Measurements from ENCODE around the gene PNPLA3.
"Not testable (repeated sequence)": the region's sequence is repeated elsewhere in the genome, so short reads cannot be mapped to it uniquely, and the experiment has no call there.

PNPLA3 gene

DNA sequence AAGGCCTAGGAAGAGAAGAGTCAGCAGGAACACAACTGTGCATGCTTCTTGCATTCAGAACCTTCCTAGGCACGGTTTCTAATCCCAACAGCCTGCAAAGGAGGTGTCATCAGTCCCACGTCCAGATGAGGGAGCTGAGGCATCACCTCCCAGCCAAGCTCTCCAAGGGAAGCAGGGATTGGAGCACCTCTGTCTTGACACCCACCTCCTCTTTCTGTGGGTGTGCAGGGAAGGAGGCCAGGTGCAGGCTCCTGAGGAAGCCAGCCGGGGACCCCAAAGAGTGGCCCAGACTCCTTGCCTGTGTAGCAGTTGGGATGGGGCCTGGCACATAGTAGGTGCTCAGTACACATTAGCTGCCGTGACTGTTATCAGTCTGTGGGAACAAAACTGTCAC, 33.7 kb upstream of the PNPLA3 start:
- no peak for DNase-seq

DNA sequence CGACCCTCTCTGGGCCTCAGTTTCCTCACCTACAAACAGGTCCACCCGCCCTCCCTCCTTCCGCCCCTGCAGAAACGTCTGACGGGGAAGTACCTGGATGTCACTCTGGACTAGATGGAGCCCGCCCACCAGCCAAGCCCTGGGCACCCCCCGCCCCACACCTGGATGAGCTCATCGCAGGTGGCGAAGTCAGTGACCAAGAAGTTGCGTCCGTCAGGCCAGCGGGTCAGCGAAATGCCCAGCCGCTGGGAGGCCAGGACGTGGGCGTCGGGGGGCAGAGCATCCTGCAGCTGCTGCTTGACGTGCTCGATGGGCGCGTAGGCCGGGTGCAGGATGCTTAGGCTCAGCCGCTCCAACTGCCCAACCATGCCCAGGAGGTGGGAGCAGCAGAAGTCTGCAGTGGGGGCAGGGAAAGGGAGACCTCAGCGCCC, 32.7 kb upstream of the PNPLA3 start:
- no peak for DNase-seq

GRCh38 chr22:43891360-43892182, 32.0 kb upstream of the PNPLA3 start, which contains the start of gene PNPLA5:
Gene PNPLA5 (minus strand): TSS chr22:43892013. CDS start chr22:43891880, 133 bp downstream.
- DNase-seq = no peak

DNA sequence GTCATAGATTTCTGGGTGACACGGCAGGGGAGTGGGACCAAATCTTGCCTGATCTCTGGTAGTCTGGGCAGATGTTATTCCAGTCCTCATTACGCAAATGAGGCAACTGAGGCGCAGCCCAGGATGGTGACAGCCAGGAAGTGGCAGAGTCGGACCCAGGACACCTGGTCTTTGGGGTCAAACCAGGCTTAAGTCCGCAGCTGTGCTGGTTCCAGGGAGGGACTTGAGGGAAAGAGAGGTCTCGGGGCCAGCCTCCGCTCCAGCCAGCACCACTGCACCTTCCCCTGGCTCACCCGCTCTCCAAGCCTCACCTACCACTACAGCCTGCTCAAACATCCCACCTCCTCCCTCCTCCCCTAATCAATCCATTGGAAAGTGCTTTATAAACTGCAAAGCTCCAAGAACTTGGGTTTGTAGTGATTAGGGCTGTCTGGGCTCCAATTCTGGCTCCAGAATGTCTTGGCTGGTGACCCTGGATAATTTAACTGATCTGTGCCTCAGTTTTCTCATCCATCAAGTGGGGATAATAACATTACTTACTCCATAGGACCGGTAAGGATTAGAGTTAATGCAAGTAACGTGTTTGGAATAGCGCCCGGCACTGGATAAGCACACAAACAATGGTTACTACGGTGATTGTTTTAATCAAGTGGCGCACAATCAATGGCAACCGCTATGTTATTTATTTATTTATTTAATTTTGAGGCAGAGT, 31.3 kb upstream of the PNPLA3 start:
- DNase-seq = no peak

GRCh38 chr22:43893266-43893665, 30.3 kb upstream of the PNPLA3 start:
- DNase-seq = no peak

- DNase-seq = no peak
These were observed 29.5 kb upstream of the PNPLA3 start for GRCh38 chr22:43894122-43894521.

GRCh38 chr22:43895986-43896645, 27.5 kb upstream of the PNPLA3 start:
- DNase-seq = no peak

GRCh38 chr22:43897751-43898261, 25.8 kb upstream of the PNPLA3 start:
- DNase-seq = no peak

- DNase-seq = no peak
These were observed 23.4 kb upstream of the PNPLA3 start for GRCh38 chr22:43900206-43900605.

GRCh38 chr22:43901976-43902643, 21.5 kb upstream of the PNPLA3 start:
- DNase-seq = no peak

GRCh38 chr22:43903033-43903432, 20.6 kb upstream of the PNPLA3 start:
- peak; percentile 35 for DNase-seq

- not testable (repeated sequence) for DNase-seq
These were observed 19.2 kb upstream of the PNPLA3 start for GRCh38 chr22:43904412-43904811.

DNA sequence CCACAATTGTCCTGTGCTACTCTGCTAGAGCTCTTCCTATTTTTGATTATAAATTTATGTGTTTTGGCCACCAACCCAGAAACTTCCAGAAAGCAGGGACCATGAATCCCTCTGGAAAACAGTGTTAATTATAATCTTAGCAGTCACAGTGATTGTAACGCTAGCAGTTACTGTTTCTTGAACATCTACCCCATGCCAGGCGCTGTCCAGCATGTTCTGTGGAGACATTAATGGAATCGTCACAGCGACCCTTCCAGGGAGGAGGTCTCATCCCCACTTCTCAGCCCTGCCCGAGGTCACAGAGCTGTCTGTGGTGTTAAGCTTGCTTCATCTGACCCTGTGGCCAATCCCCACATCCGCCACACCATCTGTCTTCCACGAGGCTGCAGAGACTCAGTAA, 17.9 kb upstream of the PNPLA3 start:
- DNase-seq = no peak

- no peak for DNase-seq
These were observed 13.9 kb upstream of the PNPLA3 start for GRCh38 chr22:43909708-43910107.

DNA sequence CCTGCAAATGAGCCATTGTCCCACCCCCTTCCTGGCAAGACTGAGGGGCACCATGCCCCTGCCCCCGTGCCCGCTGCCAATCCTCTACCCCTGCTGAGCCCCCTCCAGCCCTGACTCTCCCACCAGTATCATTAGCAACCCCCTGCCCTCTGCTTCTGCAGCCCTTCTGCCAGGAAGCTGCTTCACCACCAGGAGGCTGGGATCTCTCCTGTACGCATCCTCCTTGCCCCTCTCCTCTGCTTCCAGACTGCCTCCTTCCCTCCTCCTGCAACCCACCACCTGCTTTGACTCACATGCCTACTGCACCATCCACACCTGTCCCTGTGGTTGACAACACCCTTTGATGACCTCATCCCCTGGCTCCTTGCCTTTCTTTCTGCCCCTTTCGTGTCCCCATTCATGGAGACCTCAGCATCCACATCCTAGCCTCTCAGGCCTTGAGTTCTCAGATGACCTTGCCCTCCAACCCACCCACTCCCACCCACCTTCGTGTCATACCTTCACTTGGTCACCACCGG, 13.4 kb upstream of the PNPLA3 start:
- DNase-seq = no peak

DNA sequence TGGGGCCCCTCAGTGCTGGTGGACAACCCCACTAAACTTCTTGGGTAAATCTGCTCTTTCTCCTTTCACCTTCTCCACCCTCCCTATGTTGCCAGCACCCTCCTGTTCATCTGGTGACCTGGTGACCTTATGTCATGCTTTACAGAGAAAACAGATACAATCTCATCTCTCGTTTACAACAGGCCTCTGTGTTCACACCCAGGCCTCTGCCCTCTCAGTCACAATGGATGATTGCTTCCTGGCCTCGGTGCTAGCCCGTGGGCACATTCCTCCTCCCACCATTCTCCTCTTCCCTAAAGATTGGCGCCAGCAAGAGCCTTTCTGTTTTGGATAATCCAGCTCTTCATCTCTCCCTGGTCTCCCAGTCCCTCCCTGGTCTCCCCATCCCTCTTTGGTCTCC, 12.3 kb upstream of the PNPLA3 start:
- DNase-seq = no peak

DNA sequence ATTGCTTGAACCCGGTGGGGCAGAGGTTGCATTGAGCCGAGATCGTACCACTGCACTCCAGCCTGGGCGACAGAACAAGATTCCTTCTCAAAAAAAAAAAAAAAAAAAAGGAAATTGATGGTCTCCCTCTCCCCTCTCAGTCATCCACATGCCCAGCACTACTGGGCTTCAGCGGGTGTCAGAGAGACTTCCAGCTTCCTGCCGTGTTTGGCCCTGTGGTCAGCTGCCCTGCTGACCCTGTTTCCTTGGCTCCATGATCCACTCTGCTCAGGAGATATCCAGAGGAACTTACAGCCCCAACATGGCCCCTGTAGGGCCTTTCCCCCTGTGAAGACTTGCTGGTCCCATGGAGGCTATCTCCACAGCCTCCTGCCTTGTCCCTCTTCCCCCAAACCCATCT, 6.1 kb upstream of the PNPLA3 start:
- no peak for DNase-seq

DNA sequence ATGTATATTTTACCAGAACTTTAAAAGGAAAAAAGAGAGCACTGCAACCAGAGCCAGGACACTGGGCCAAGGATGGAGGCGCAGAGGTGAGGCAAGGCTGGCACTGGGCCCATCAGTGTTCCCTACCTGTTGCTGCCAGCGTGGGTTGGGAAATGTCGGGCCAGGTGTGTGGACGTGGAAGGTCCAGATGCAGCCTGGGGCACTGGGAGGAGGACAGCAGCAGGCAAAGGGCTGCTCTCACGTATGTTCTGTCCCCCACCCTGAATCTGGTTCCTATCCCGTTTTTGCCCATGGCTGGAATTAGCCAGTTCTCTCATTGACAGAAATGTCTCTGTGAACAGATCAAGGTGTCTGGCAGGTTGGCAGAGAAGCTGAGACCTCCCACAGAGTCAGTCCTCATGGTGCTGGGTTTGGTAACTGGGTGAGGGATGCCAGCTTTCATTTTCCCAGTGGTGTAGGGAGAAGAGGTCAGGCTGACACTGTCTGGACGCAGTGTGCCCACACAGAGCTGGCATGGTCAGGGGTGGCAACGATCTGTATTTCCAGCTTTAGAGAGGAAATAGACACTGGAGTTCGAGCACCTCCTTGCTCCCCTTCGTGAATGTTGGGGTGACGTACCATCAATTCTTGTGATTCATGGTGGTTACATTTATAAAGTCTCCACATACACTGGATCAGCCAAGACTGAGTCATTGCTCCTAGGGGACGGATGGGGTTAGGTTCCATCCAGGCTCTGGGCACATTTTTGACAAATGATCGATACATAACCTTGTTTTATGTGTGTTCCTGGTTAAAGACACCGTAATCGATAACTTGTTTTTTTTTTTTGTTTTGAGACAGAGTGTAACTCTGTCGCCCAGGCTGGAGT, 4.3 kb upstream of the PNPLA3 start:
- no peak for DNase-seq

DNA sequence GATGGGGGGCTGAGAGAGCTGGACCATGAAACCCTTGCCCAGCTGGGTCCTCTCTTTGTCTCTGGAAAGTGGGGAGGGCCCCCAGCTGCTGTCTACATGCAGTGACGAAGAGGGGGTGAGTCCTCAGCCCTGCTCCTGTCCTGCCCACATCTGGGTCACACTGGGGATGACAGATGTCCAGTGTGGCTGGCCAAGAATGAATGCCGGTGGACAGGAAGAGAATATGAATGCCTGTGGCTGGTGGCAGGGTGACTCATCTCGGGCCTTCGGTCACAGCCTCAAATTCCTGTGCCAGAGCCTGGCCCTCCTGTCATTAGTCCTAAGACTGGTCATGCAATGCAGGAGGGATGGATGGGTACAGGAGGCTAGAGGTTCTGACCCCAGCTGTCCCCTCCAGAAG, 2.2 kb upstream of the PNPLA3 start:
- no peak for DNase-seq

DNA sequence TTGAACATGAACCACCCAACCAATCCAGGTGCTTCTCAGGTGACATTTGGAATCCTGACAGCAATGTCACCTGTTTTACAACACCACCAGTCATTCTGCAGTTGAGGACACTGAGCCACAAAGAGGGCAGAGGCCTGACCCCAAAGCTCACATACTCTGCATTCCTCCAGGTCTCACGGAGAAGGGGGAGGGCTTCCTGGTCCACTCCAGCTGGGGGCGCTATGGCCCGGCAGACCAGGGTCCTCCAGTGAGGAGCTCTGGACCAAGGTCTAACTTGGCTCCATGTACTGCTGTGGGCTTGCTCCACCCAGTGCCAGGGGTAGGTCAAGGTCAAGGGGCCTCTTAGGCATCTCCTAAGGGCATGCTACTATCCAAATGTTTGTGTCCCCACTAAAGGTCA, 1.5 kb upstream of the PNPLA3 start:
- DNase-seq = no peak

DNA sequence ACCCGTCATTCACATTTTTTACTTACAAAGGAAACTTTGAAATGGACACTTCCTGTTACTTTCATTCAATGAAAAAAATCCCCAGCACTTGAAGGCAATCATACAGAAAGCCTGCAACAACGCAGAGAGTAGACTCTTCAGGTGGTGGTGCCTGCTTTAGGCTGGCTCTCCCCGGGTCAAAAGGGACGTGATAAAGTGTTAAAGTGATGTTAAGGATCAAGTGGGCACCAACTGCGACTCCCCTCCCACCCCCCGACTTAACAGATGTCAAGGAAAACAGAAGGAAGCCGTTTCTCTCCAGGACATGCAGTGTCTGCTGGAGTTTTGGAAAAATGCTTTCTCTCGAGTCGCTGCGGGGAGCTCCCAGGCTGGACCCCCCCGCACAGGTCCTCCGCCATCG, 414 bp upstream of the PNPLA3 start:
- DNase-seq = no peak

DNA sequence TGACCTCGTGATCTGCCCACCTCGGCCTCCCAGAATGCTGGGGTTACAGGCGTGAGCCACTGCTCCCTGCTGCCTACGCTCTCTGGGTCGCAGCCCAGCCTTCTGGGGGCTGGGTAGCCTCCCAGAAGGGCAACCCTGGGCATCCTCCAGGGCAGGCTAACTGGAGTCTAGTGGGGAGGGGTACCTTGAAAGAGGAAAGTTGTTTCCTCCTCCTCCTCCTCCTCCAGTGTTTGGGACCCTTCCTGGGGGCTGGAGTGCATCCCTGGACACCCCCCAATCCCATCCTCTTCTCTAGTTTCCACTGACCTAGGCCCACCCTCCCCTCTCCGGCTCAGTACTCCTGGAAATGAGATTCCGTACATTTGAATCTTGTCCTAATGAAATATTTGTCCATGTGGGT, 1.3 kb downstream of the PNPLA3 start:
- DNase-seq = no peak
